ENCODE data around the gene ZNF234.
"Not testable (repeated sequence)": the region's sequence is repeated elsewhere in the genome, so short reads cannot be mapped to it uniquely, and the experiment has no call there.

Gene ZNF234

GRCh38 chr19:44203877-44204276, 62.5 kb downstream of the ZNF234 start:
- peaks cover 2 to 11% (median 6%) of the 10 kb centered on the region in 5 donors for H3K4me1 ChIP-seq (ENCODE audit: control insufficient read depth in 5 of 5, insufficient read depth in 5 of 5, low read length in 5 of 5)
- H3K27ac ChIP-seq (ENCODE audit: low read depth, low read length); H3K4me3 ChIP-seq (ENCODE audit: low read depth in 1 of 5, low read length in 5 of 5); H3K9ac ChIP-seq (ENCODE audit: low read length in 5 of 5); H3K27me3 ChIP-seq (ENCODE audit: control insufficient read depth in 5 of 5, insufficient read depth in 4 of 5, low read length in 5 of 5); H3K36me3 ChIP-seq (ENCODE audit: control insufficient read depth in 5 of 5, insufficient read depth in 5 of 5, low read length in 5 of 5): not testable (repeated sequence)
- H3K9me3 ChIP-seq (ENCODE audit: control insufficient read depth in 5 of 5, low read length in 5 of 5), result peaks cover 0 to 20% (median 9%) of the 10 kb centered on the region in 5 donors

DNA sequence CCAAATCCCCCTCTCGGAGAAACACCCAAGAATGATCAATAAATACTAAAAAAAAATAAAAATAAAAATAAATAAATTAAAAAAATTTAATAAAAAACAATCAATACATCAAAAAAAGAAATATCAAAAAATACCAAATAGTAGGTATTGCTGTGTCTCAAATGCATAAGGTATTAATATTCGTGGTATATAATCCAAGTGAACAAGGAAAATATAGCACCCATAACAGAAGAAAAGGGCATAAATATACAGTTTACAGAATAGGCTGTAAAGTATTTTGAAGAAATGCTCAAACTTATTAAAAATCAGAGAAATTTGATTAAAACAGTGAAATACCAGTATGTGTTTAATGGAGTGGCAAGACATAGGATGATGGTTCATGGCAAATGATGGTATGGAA, 63.4 kb downstream of the ZNF234 start:
- Histone ChIP-seq H3K9ac (ENCODE audit: low read length in 5 of 5) (no peak overlapping the region), H3K9me3 (ENCODE audit: control insufficient read depth in 5 of 5, low read length in 5 of 5) (peaks cover 0 to 18% (median 8%) of the 10 kb centered on the region in 5 donors), H3K27me3 (ENCODE audit: control insufficient read depth in 5 of 5, insufficient read depth in 4 of 5, low read length in 5 of 5) (no peaks in the 10 kb centered on the region), H3K4me3 (ENCODE audit: low read depth in 1 of 5, low read length in 5 of 5) (no peak overlapping the region), H3K36me3 (ENCODE audit: control insufficient read depth in 5 of 5, insufficient read depth in 5 of 5, low read length in 5 of 5) (no peaks in the 10 kb centered on the region), H3K27ac (ENCODE audit: low read depth, low read length) (no peak overlapping the region), H3K4me1 (ENCODE audit: control insufficient read depth in 5 of 5, insufficient read depth in 5 of 5, low read length in 5 of 5) (peaks cover 2 to 11% (median 6%) of the 10 kb centered on the region in 5 donors)

GRCh38 chr19:44207126-44207803, 65.9 kb downstream of the ZNF234 start:
- Histone ChIP-seq H3K36me3 (ENCODE audit: control insufficient read depth in 5 of 5, insufficient read depth in 5 of 5, low read length in 5 of 5) (no peaks in the 10 kb centered on the region), H3K4me1 (ENCODE audit: control insufficient read depth in 5 of 5, insufficient read depth in 5 of 5, low read length in 5 of 5) (peaks cover 2 to 11% (median 6%) of the 10 kb centered on the region in 5 donors), H3K27me3 (ENCODE audit: control insufficient read depth in 5 of 5, insufficient read depth in 4 of 5, low read length in 5 of 5) (no peaks in the 10 kb centered on the region), H3K27ac (ENCODE audit: low read depth, low read length) (peak overlapping the region; percentile 86), H3K9ac (ENCODE audit: low read length in 5 of 5) (peak overlapping the region; percentile 11 to 97 (median 91)), H3K9me3 (ENCODE audit: control insufficient read depth in 5 of 5, low read length in 5 of 5) (peaks cover 0 to 16% (median 5%) of the 10 kb centered on the region in 5 donors), H3K4me3 (ENCODE audit: low read depth in 1 of 5, low read length in 5 of 5) (peak overlapping the region; percentile 78 to 97 (median 95))
